ENCODE measurements around the gene GRIP2. TPM values are rescaled to one million over a fixed set of nuclear protein-coding genes. Genes with fewer than 3 reads are reported as not detected.

GRIP2 gene
- total and polyA plus RNA-seq, 2 experiments from 2014 or later = 0.06 TPM; not detected in 1

GRCh38 chr3:14573706-14574105, 33.6 kb upstream of the GRIP2 start:
- no peaks in the 10 kb centered on the region for H3K9me3 ChIP-seq (ENCODE audit: low read depth)
- TF ChIP-seq CTCF (IDR thresholded peaks at IDR 0.05; ENCODE audit: low read depth, low read length) = no peak
- no peak overlapping the region for H3K4me3 ChIP-seq
- H3K27me3 ChIP-seq = no peaks in the 10 kb centered on the region
- no peak overlapping the region for H3K27ac ChIP-seq
- H3K36me3 ChIP-seq = no peaks in the 10 kb centered on the region
- no peaks in the 10 kb centered on the region for H3K4me1 ChIP-seq (ENCODE audit: low read depth)
- DNase-seq (ENCODE audit: low read depth in 1 of 2, low spot score in 1 of 2) = no peak

- H3K9me3 ChIP-seq (ENCODE audit: low read depth) = no peaks in the 10 kb centered on the region
- no peak for TF ChIP-seq CTCF (IDR thresholded peaks at IDR 0.05; ENCODE audit: low read depth, low read length)
These were observed 30.7 kb upstream of the GRIP2 start for GRCh38 chr3:14570864-14571263.

GRCh38 chr3:14570089-14570488, 29.9 kb upstream of the GRIP2 start:
- no peaks in the 10 kb centered on the region for H3K36me3 ChIP-seq
- no peak for DNase-seq (ENCODE audit: low read depth in 1 of 2, low spot score in 1 of 2)
- no peaks in the 10 kb centered on the region for H3K27me3 ChIP-seq
- no peak for TF ChIP-seq CTCF (IDR thresholded peaks at IDR 0.05; ENCODE audit: low read depth, low read length)
- H3K4me1 ChIP-seq (ENCODE audit: low read depth) = no peaks in the 10 kb centered on the region
- no peaks in the 10 kb centered on the region for H3K9me3 ChIP-seq (ENCODE audit: low read depth)
- H3K4me3 ChIP-seq = no peak overlapping the region
- H3K27ac ChIP-seq = no peak overlapping the region

More at GRCh38 chr3:14570864-14571263, 30.7 kb upstream of the GRIP2 start:
- H3K4me1 ChIP-seq (ENCODE audit: low read depth) = no peaks in the 10 kb centered on the region
- no peak overlapping the region for H3K27ac ChIP-seq
- DNase-seq (ENCODE audit: low read depth in 1 of 2, low spot score in 1 of 2) = no peak
- H3K27me3 ChIP-seq = no peaks in the 10 kb centered on the region
- H3K4me3 ChIP-seq = no peak overlapping the region
- H3K36me3 ChIP-seq = no peaks in the 10 kb centered on the region

- no peaks in the 10 kb centered on the region for H3K27me3 ChIP-seq
These were observed 29.4 kb upstream of the GRIP2 start for GRCh38 chr3:14569474-14570000.

GRCh38 chr3:14568269-14568668, 28.1 kb upstream of the GRIP2 start:
- no peaks in the 10 kb centered on the region for H3K36me3 ChIP-seq
- H3K4me3 ChIP-seq = no peak overlapping the region
- no peaks in the 10 kb centered on the region for H3K4me1 ChIP-seq (ENCODE audit: low read depth)
- TF ChIP-seq CTCF (IDR thresholded peaks at IDR 0.05; ENCODE audit: low read depth, low read length) = no peak
- H3K27me3 ChIP-seq = no peaks in the 10 kb centered on the region
- no peaks in the 10 kb centered on the region for H3K9me3 ChIP-seq (ENCODE audit: low read depth)
- DNase-seq (ENCODE audit: low read depth in 1 of 2, low spot score in 1 of 2) = no peak
- no peak overlapping the region for H3K27ac ChIP-seq

More at GRCh38 chr3:14569474-14570000, 29.4 kb upstream of the GRIP2 start:
- H3K4me3 ChIP-seq = no peak overlapping the region
- no peak for DNase-seq (ENCODE audit: low read depth in 1 of 2, low spot score in 1 of 2)
- no peak overlapping the region for H3K27ac ChIP-seq
- no peaks in the 10 kb centered on the region for H3K9me3 ChIP-seq (ENCODE audit: low read depth)
- no peaks in the 10 kb centered on the region for H3K4me1 ChIP-seq (ENCODE audit: low read depth)
- TF ChIP-seq CTCF (IDR thresholded peaks at IDR 0.05; ENCODE audit: low read depth, low read length) = no peak
- no peaks in the 10 kb centered on the region for H3K36me3 ChIP-seq

All from cardiac muscle cell (in vitro differentiated cells and primary cell).